Measurements from ENCODE around the gene TOMM22. TPM values are rescaled to one million over a fixed set of nuclear protein-coding genes. Genes with fewer than 3 reads are reported as not detected.

The TOMM22 gene
- total and polyA plus RNA-seq, 2 experiments from 2014 or later, result 84.0 to 131 TPM

DNA sequence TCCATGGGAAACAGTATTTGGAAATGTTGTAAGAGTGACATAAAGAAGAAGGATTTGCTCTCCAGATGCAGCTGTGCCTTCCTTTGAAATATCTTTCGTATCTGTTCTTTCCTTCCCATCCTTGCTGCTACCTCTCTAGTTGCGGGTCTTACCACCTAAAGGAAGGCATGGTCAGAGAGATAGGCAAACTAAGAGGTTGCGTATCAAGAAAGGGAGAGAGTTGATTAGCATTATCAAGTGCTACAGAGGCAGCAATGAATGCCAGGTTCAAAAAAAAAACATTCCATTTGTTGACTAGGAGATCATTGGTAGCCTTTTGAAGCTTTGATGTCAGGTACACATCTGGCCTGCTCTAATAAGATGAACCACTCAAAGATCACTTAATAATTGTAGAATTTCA is 28.6 kb downstream of the TOMM22 start (continued):
- TF ChIP-seq, protein P1, sequence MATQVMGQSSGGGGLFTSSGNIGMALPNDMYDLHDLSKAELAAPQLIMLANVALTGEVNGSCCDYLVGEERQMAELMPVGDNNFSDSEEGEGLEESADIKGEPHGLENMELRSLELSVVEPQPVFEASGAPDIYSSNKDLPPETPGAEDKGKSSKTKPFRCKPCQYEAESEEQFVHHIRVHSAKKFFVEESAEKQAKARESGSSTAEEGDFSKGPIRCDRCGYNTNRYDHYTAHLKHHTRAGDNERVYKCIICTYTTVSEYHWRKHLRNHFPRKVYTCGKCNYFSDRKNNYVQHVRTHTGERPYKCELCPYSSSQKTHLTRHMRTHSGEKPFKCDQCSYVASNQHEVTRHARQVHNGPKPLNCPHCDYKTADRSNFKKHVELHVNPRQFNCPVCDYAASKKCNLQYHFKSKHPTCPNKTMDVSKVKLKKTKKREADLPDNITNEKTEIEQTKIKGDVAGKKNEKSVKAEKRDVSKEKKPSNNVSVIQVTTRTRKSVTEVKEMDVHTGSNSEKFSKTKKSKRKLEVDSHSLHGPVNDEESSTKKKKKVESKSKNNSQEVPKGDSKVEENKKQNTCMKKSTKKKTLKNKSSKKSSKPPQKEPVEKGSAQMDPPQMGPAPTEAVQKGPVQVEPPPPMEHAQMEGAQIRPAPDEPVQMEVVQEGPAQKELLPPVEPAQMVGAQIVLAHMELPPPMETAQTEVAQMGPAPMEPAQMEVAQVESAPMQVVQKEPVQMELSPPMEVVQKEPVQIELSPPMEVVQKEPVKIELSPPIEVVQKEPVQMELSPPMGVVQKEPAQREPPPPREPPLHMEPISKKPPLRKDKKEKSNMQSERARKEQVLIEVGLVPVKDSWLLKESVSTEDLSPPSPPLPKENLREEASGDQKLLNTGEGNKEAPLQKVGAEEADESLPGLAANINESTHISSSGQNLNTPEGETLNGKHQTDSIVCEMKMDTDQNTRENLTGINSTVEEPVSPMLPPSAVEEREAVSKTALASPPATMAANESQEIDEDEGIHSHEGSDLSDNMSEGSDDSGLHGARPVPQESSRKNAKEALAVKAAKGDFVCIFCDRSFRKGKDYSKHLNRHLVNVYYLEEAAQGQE (IDR thresholded peaks at IDR 0.05; ENCODE audit: unreplicated experiment), result no peak
- TF ChIP-seq STAT1 (IDR thresholded peaks at IDR 0.05; ENCODE audit: unreplicated experiment) (no peak), EZH2 (IDR thresholded peaks at IDR 0.05; ENCODE audit: low read depth, unreplicated experiment) (no peak)

DNA sequence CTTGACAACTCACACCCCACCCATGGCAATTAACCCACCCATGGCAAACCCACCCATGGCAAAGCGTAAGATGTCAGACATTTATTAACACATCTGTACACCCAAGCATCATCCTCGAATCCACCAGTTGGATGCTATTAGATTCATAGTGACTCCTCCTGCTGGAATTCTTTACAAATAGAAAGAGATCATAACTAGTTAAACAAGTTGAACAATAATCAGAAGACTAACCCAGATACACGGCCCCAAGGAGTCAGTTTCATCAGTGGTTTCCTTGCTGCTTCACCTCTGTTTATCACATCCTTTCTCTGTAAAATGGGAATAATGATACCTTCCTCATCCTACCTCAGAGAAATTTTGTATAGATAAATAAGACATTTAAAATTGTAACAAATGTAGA is 29.1 kb downstream of the TOMM22 start:
- no peaks in the 10 kb centered on the region for H3K27me3 ChIP-seq (ENCODE audit: insufficient read depth)
- Mint-ChIP-seq H3K4me1 (peaks cover 68% of the 10 kb centered on the region), H3K9me3 (no peaks in the 10 kb centered on the region), H3K27ac (no peak overlapping the region), H3K27me3 (ENCODE audit: insufficient read depth, low read depth, poor library complexity) (peaks cover 2% of the 10 kb centered on the region), H3K36me3 (ENCODE audit: low read depth) (peaks cover 14% of the 10 kb centered on the region), H3K4me3 (no peak overlapping the region)
- no peaks in the 10 kb centered on the region for H3K9me2 ChIP-seq (ENCODE audit: insufficient read depth)
- peaks cover 71% of the 10 kb centered on the region for H4K20me1 ChIP-seq (replicated peaks; ENCODE audit: insufficient read depth)
- DNase-seq (ENCODE audit: low spot score) (no peak), ATAC-seq (no peak)
- H3K27ac ChIP-seq (ENCODE audit: low read depth), result no peak overlapping the region
- H3K36me3 ChIP-seq (ENCODE audit: insufficient read depth), result peaks cover 10% of the 10 kb centered on the region; the same call in 1 of the 2 replicates
- peaks cover 96% of the 10 kb centered on the region for H3K79me2 ChIP-seq (replicated peaks; ENCODE audit: insufficient read depth)
- no peak overlapping the region for H3K4me3 ChIP-seq
- H3K4me2 ChIP-seq, result no peak overlapping the region
- H2AFZ ChIP-seq, result no peak overlapping the region
- H3F3A ChIP-seq (replicated peaks; ENCODE audit: low read depth), result 0 out of 2 replicates have a peak, but pooled peaks cover 4% of the 10 kb centered on the region
- H3K4me1 ChIP-seq (ENCODE audit: insufficient read depth), result peaks cover 57% of the 10 kb centered on the region
- TF ChIP-seq NANOG (IDR thresholded peaks at IDR 0.05; ENCODE audit: borderline replicate concordance) (no peak), JUNB (IDR thresholded peaks at IDR 0.05; ENCODE audit: unreplicated experiment) (no peak), EZH2phosphoT487 (IDR thresholded peaks at IDR 0.05; ENCODE audit: unreplicated experiment) (no peak), EZH2 (IDR thresholded peaks at IDR 0.05; ENCODE audit: low read depth, unreplicated experiment) (no peak), POLR2AphosphoS5 (IDR thresholded peaks at IDR 0.05; ENCODE audit: low read depth) (no peak), ZNF114 (CRISPR knock-in tag; IDR thresholded peaks at IDR 0.05) (no peak)
- TF ChIP-seq, protein P2, sequence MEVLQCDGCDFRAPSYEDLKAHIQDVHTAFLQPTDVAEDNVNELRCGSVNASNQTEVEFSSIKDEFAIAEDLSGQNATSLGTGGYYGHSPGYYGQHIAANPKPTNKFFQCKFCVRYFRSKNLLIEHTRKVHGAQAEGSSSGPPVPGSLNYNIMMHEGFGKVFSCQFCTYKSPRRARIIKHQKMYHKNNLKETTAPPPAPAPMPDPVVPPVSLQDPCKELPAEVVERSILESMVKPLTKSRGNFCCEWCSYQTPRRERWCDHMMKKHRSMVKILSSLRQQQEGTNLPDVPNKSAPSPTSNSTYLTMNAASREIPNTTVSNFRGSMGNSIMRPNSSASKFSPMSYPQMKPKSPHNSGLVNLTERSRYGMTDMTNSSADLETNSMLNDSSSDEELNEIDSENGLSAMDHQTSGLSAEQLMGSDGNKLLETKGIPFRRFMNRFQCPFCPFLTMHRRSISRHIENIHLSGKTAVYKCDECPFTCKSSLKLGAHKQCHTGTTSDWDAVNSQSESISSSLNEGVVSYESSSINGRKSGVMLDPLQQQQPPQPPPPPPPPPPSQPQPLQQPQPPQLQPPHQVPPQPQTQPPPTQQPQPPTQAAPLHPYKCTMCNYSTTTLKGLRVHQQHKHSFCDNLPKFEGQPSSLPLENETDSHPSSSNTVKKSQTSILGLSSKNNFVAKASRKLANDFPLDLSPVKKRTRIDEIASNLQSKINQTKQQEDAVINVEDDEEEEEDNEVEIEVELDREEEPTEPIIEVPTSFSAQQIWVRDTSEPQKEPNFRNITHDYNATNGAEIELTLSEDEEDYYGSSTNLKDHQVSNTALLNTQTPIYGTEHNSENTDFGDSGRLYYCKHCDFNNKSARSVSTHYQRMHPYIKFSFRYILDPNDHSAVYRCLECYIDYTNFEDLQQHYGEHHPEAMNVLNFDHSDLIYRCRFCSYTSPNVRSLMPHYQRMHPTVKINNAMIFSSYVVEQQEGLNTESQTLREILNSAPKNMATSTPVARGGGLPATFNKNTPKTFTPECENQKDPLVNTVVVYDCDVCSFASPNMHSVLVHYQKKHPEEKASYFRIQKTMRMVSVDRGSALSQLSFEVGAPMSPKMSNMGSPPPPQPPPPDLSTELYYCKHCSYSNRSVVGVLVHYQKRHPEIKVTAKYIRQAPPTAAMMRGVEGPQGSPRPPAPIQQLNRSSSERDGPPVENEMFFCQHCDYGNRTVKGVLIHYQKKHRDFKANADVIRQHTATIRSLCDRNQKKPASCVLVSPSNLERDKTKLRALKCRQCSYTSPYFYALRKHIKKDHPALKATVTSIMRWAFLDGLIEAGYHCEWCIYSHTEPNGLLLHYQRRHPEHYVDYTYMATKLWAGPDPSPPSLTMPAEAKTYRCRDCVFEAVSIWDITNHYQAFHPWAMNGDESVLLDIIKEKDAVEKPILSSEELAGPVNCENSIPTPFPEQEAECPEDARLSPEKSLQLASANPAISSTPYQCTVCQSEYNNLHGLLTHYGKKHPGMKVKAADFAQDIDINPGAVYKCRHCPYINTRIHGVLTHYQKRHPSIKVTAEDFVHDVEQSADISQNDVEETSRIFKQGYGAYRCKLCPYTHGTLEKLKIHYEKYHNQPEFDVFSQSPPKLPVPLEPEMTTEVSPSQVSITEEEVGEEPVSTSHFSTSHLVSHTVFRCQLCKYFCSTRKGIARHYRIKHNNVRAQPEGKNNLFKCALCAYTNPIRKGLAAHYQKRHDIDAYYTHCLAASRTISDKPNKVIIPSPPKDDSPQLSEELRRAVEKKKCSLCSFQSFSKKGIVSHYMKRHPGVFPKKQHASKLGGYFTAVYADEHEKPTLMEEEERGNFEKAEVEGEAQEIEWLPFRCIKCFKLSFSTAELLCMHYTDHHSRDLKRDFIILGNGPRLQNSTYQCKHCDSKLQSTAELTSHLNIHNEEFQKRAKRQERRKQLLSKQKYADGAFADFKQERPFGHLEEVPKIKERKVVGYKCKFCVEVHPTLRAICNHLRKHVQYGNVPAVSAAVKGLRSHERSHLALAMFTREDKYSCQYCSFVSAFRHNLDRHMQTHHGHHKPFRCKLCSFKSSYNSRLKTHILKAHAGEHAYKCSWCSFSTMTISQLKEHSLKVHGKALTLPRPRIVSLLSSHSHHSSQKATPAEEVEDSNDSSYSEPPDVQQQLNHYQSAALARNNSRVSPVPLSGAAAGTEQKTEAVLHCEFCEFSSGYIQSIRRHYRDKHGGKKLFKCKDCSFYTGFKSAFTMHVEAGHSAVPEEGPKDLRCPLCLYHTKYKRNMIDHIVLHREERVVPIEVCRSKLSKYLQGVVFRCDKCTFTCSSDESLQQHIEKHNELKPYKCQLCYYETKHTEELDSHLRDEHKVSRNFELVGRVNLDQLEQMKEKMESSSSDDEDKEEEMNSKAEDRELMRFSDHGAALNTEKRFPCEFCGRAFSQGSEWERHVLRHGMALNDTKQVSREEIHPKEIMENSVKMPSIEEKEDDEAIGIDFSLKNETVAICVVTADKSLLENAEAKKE (CRISPR knock-in tag; IDR thresholded peaks at IDR 0.05), result no peak
- TF ChIP-seq, protein P3, sequence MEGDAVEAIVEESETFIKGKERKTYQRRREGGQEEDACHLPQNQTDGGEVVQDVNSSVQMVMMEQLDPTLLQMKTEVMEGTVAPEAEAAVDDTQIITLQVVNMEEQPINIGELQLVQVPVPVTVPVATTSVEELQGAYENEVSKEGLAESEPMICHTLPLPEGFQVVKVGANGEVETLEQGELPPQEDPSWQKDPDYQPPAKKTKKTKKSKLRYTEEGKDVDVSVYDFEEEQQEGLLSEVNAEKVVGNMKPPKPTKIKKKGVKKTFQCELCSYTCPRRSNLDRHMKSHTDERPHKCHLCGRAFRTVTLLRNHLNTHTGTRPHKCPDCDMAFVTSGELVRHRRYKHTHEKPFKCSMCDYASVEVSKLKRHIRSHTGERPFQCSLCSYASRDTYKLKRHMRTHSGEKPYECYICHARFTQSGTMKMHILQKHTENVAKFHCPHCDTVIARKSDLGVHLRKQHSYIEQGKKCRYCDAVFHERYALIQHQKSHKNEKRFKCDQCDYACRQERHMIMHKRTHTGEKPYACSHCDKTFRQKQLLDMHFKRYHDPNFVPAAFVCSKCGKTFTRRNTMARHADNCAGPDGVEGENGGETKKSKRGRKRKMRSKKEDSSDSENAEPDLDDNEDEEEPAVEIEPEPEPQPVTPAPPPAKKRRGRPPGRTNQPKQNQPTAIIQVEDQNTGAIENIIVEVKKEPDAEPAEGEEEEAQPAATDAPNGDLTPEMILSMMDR (conservative IDR thresholded peaks at IDR 0.05; ENCODE audit: low read depth in 2 of 2), result no peak
- TF ChIP-seq, protein P1 (IDR thresholded peaks at IDR 0.05; ENCODE audit: unreplicated experiment), result no peak

All from GM23338 (cell line).